Naive thymus-derived CD4-positive, alpha-beta T cell (primary cell): ENCODE measurements around the gene MRPL27. TPM values are rescaled to one million over a fixed set of nuclear protein-coding genes. Genes with fewer than 3 reads are reported as not detected.

Source experiments
- ATAC-seq: fragments of 150-1000 bp; cut with Tn5 transposase; 2 replicates; pipeline ENCODE4 v1.10.0; 2021; ENCODE audit warnings: mild to moderate bottlenecking, moderate library complexity
- CTCF ChIA-PET: fragments of 350-600 bp; sonication (Branson Sonifier 250); formaldehyde crosslinking; loops from one replicate; lab custom pipeline; 2021; ENCODE audit warnings: antibody characterized with exemption; lab: Charles Lee
- POLR2A ChIA-PET: fragments of 350-600 bp; sonication (Branson Sonifier 250); formaldehyde crosslinking; loops from one replicate; lab custom pipeline; 2021; ENCODE audit warnings: antibody characterized with exemption, inconsistent platforms; lab: Charles Lee
- DNase-seq, 9 donors: peaks; one replicate each; pipeline versions ENCODE4 v3.0.0 to v3.0.0-alpha.2; 2020 to 2022; ENCODE audit warnings: mixed read lengths in 1 of 9
- H3K27ac ChIP-seq: one replicate; pipeline ENCODE4 v1.7.0; 2013; ENCODE audit warnings: mild to moderate bottlenecking, low read depth, low read length, moderate library complexity
- H3K27me3 ChIP-seq, 2 donors: one replicate each; pipeline ENCODE4 v1.7.0; 2013; ENCODE audit warnings: low read length in 2 of 2, mild to moderate bottlenecking in 2 of 2, moderate library complexity in 2 of 2; ENCODE audit not compliant: control insufficient read depth in 2 of 2, insufficient read depth in 2 of 2
- H3K36me3 ChIP-seq, 3 experiments: 1 replicate in 2 of 3; 2 replicates in 1 of 3; pipeline ENCODE4 v1.7.0; 2013; ENCODE audit warnings: low read length in 3 of 3, mild to moderate bottlenecking in 3 of 3, moderate library complexity in 1 of 3; ENCODE audit not compliant: insufficient read depth in 3 of 3, control insufficient read depth in 2 of 3
- H3K4me1 ChIP-seq, 2 donors: one replicate each; pipeline ENCODE4 v1.7.0; 2013; ENCODE audit warnings: low read length in 2 of 2, mild to moderate bottlenecking in 2 of 2, moderate library complexity in 1 of 2; ENCODE audit not compliant: control insufficient read depth in 2 of 2, insufficient read depth in 2 of 2
- H3K4me3 ChIP-seq: 2 replicates; pipeline ENCODE4 v1.7.0; 2013; ENCODE audit warnings: mild to moderate bottlenecking, low read length
- H3K9me3 ChIP-seq, 3 experiments: 1 replicate in 2 of 3; 2 replicates in 1 of 3; pipeline ENCODE4 v1.7.0; 2013; ENCODE audit warnings: low read length in 3 of 3; ENCODE audit not compliant: control insufficient read depth in 2 of 3
- H3K27ac Mint-ChIP-seq, 9 donors: one replicate each; pipeline ENCODE4 v1.8.0; 2020 to 2022; ENCODE audit warnings: mixed read lengths in 9 of 9, mild to moderate bottlenecking in 8 of 9, moderate library complexity in 5 of 9, inconsistent platforms in 2 of 9
- H3K27me3 Mint-ChIP-seq, 5 donors: one replicate each; pipeline ENCODE4 v1.8.0; 2021 to 2022; ENCODE audit warnings: mixed read lengths in 5 of 5, mild to moderate bottlenecking in 1 of 5
- H3K36me3 Mint-ChIP-seq, 5 donors: one replicate each; pipeline ENCODE4 v1.8.0; 2020 to 2022; ENCODE audit warnings: mixed read lengths in 5 of 5, mild to moderate bottlenecking in 3 of 5, inconsistent platforms in 1 of 5
- H3K4me1 Mint-ChIP-seq, 7 donors: one replicate each; pipeline ENCODE4 v1.8.0; 2020 to 2022; ENCODE audit warnings: mixed read lengths in 7 of 7, mild to moderate bottlenecking in 3 of 7, inconsistent platforms in 1 of 7
- H3K4me3 Mint-ChIP-seq, 10 donors: one replicate each; pipeline ENCODE4 v1.8.0; 2020 to 2022; ENCODE audit warnings: mild to moderate bottlenecking in 10 of 10, mixed read lengths in 10 of 10, moderate library complexity in 6 of 10, inconsistent platforms in 2 of 10
- H3K9me3 Mint-ChIP-seq, 11 donors: one replicate each; pipeline ENCODE4 v1.8.0; 2020 to 2022; ENCODE audit warnings: mixed read lengths in 11 of 11, mild to moderate bottlenecking in 4 of 11, inconsistent platforms in 1 of 11, moderate library complexity in 1 of 11
- intact Hi-C, 2 donors: fragments of 100-400 bp; cut with micrococcal nuclease; formaldehyde crosslinking; loops; one replicate each; pipeline ENCODE4 v1.15.1; 2023
- polyA plus RNA-seq, 2 donors: library from polyadenylated mRNA; unstranded; fragments of 300-500 nt; fragmentation: Illumina TruSeq; gene quantifications; one replicate each; pipeline ENCODE4 v1.2.3, GENCODE V29; 2021
- total RNA-seq, 6 experiments: library from RNA in 5 of 6; stranded (reverse) in 5 of 6; gene quantifications; 1 replicate in 5 of 6; 2 replicates in 1 of 6; pipeline ENCODE4 v1.2.3 and lab custom pipeline; 2021 to 2026

The MRPL27 gene
- total and polyA plus RNA-seq, 7 experiments from 2014 or later, result 29.5 to 64.7 (median 34.4) TPM

DNA sequence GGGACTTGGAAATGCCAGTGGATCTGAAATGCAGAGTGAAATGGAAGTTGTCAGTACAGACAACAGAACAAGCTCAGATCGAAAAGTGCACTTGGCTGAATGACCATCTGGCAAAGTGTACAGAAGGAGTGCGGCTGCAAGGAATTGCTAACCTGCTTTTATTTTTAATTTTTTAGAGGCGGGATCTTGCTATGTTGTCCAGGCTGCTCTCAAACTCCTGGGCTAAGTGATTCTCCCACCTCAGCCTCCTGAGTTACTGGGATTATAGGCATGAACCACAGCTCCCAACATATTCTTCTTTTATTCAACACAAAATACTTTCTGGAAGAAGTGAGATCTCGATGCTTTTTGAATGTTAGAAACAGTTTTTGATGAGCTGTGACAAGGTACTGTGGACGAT, 20.7 kb upstream of the MRPL27 start:
- peaks cover 12 to 70% (median 16%) of the 10 kb centered on the region in 3 experiments for H3K36me3 ChIP-seq
- Mint-ChIP-seq H3K4me1 (peaks cover 21 to 47% (median 34%) of the 10 kb centered on the region in 7 donors), H3K36me3 (peaks cover 11 to 41% (median 19%) of the 10 kb centered on the region in 5 donors), H3K27ac (peak overlapping the region in 3 of 9 donors; percentile 6 to 56 (median 32)), H3K4me3 (peak overlapping the region in 1 of 10 donors; percentile 24), H3K9me3 (peaks cover 0 to 1% (median 0%) of the 10 kb centered on the region in 11 donors), H3K27me3 (no peaks in the 10 kb centered on the region)
- no peak for ATAC-seq
- H3K9me3 ChIP-seq, result no peaks in the 10 kb centered on the region
- CTCF ChIA-PET, result interaction anchor here (0.9 kb wide), 1 partner anchor 85 kb away, joined by 3 read pairs; no protein-coding TSS in a partner anchor
- no peak overlapping the region for H3K4me3 ChIP-seq
- H3K27me3 ChIP-seq, result no peaks in the 10 kb centered on the region
- intact Hi-C loops, result loop anchor here in 1 of 2 donors (10.0 kb wide), 1 partner anchor 311 kb away; the partner anchor contains the start of gene ANKRD40
- H3K27ac ChIP-seq, result no peak overlapping the region
- DNase-seq, result no peak
- POLR2A ChIA-PET, result no interaction called here
- H3K4me1 ChIP-seq, result peaks cover 15 to 18% of the 10 kb centered on the region in 2 donors

DNA sequence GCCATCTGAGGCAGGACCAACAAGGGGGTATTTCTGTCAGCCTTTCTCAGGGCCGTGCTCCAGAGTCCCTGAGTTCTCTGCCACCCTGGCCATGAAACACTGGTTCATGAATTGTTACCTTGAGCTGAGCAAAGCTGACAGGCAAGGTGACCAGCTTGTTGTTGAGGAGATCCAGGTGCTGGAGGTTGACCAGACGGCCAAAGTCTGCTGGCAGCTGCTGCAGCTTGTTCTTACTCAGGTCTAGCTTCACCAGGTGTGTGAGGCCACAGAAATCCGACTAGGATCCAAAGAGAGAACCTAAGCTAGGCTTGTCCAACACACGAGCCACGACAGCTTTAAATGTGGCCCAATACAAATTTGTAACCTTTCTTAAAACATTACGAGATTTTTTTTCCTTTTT, 19.6 kb upstream of the MRPL27 start:
- H3K36me3 Mint-ChIP-seq, result peaks cover 17 to 51% (median 25%) of the 10 kb centered on the region in 5 donors
- intact Hi-C loops, result loop anchor here in 1 of 2 donors (10.0 kb wide), 1 partner anchor 312 kb away; the partner anchor contains the start of gene ANKRD40
- no peak overlapping the region for H3K27ac ChIP-seq
- ATAC-seq (no peak), DNase-seq (no peak)
- peaks cover 12 to 81% (median 23%) of the 10 kb centered on the region in 3 experiments for H3K36me3 ChIP-seq
- H3K9me3 ChIP-seq, result no peaks in the 10 kb centered on the region
- no peaks in the 10 kb centered on the region for H3K9me3 Mint-ChIP-seq
- H3K4me3 Mint-ChIP-seq, result no peak overlapping the region
- POLR2A ChIA-PET, result interaction anchor here (1.1 kb wide), 1 partner anchor 19 kb away, joined by 3 read pairs; no protein-coding TSS in a partner anchor
- no peak overlapping the region for H3K4me3 ChIP-seq
- H3K27ac Mint-ChIP-seq, result no peak overlapping the region
- H3K4me1 Mint-ChIP-seq, result peaks cover 18 to 43% (median 32%) of the 10 kb centered on the region in 7 donors
- H3K4me1 ChIP-seq, result peaks cover 12 to 18% of the 10 kb centered on the region in 2 donors
- CTCF ChIA-PET, result interaction anchor here (1.5 kb wide), 1 partner anchor 30 kb away, joined by 6 read pairs; no protein-coding TSS in a partner anchor
- no peaks in the 10 kb centered on the region for H3K27me3 ChIP-seq
- no peaks in the 10 kb centered on the region for H3K27me3 Mint-ChIP-seq

- ATAC-seq (no peak), DNase-seq (no peak)
- Mint-ChIP-seq H3K4me1 (peaks cover 6 to 24% (median 11%) of the 10 kb centered on the region in 7 donors), H3K27ac (no peak overlapping the region), H3K4me3 (no peak overlapping the region), H3K9me3 (no peaks in the 10 kb centered on the region), H3K27me3 (no peaks in the 10 kb centered on the region), H3K36me3 (peaks cover 31 to 76% (median 36%) of the 10 kb centered on the region in 5 donors)
- Histone ChIP-seq H3K27me3 (no peaks in the 10 kb centered on the region), H3K36me3 (peaks cover 16 to 99% (median 42%) of the 10 kb centered on the region in 3 experiments), H3K9me3 (no peaks in the 10 kb centered on the region), H3K27ac (no peak overlapping the region), H3K4me1 (no peaks in the 10 kb centered on the region), H3K4me3 (no peak overlapping the region)
- intact Hi-C loops, result no loop called here
- CTCF ChIA-PET, result interaction anchor here (1.4 kb wide), 1 partner anchor 227 kb away, joined by 3 read pairs; no protein-coding TSS in a partner anchor
- POLR2A ChIA-PET, result interaction anchor here (0.5 to 1.0 kb wide), 2 partner anchors 13 to 585 kb away, joined by 3 to 4 read pairs; no protein-coding TSS in a partner anchor
Observed at GRCh38 chr17:50389534-50389933, 16.6 kb upstream of the MRPL27 start.

DNA sequence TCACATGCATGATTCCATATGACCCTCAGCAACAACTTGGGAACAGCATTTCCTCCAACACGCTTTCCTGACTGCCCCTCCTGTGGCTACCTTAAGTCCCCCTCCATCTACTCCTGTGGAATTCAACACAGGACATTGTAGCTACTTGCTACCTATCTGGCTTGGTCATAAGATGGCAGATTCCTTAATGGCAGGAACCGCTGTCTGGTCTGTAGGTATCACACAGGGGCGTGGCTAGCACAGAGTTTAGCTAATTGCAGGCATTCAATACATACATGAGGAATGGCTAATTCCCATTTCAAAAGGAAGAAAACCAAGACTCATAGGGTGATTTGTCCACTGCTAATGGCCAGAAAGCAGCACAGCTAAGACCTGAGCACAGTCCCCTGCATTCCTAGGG, 15.7 kb upstream of the MRPL27 start:
- H3K27ac Mint-ChIP-seq, result peak overlapping the region in 2 of 9 donors; percentile 20 to 49
- no peaks in the 10 kb centered on the region for H3K4me1 ChIP-seq
- no peaks in the 10 kb centered on the region for H3K27me3 ChIP-seq
- H3K27me3 Mint-ChIP-seq, result no peaks in the 10 kb centered on the region
- H3K4me1 Mint-ChIP-seq, result peaks cover 2 to 16% (median 5%) of the 10 kb centered on the region in 7 donors
- no peaks in the 10 kb centered on the region for H3K9me3 Mint-ChIP-seq
- H3K4me3 ChIP-seq, result no peak overlapping the region
- no peak for ATAC-seq
- CTCF ChIA-PET, result interaction anchor here (1.4 to 2.4 kb wide), 3 partner anchors 9 to 227 kb away, joined by 3 to 8 read pairs (median 3); partner anchors contain the start of gene LRRC59
- no peak overlapping the region for H3K27ac ChIP-seq
- POLR2A ChIA-PET, result interaction anchor here (0.5 to 1.0 kb wide), 2 partner anchors 12 to 585 kb away, joined by 3 to 4 read pairs; no protein-coding TSS in a partner anchor
- H3K36me3 ChIP-seq, result peaks cover 14 to 99% (median 47%) of the 10 kb centered on the region in 3 experiments
- H3K4me3 Mint-ChIP-seq, result no peak overlapping the region
- intact Hi-C loops, result no loop called here
- no peak for DNase-seq
- H3K9me3 ChIP-seq, result no peaks in the 10 kb centered on the region
- peaks cover 26 to 74% (median 31%) of the 10 kb centered on the region in 5 donors for H3K36me3 Mint-ChIP-seq

- Histone ChIP-seq H3K4me3 (no peak overlapping the region), H3K36me3 (peaks cover 13 to 99% (median 50%) of the 10 kb centered on the region in 3 experiments), H3K9me3 (no peaks in the 10 kb centered on the region), H3K27me3 (no peaks in the 10 kb centered on the region), H3K27ac (no peak overlapping the region), H3K4me1 (no peaks in the 10 kb centered on the region)
- intact Hi-C loops, result no loop called here
- ChIA-PET CTCF (interaction anchor here (1.0 kb wide), 1 partner anchor 12 kb away, joined by 6 read pairs; no protein-coding TSS in a partner anchor), POLR2A (interaction anchor here (1.2 to 2.3 kb wide), 3 partner anchors 10 to 24 kb away, joined by 3 to 7 read pairs (median 7); no protein-coding TSS in a partner anchor)
- Mint-ChIP-seq H3K4me3 (no peak overlapping the region), H3K9me3 (no peaks in the 10 kb centered on the region), H3K36me3 (peaks cover 20 to 67% (median 28%) of the 10 kb centered on the region in 5 donors), H3K4me1 (peaks cover 0 to 8% (median 0%) of the 10 kb centered on the region in 7 donors), H3K27ac (peak overlapping the region in 1 of 9 donors; percentile 41), H3K27me3 (no peaks in the 10 kb centered on the region)
- DNase-seq (no peak), ATAC-seq (no peak)
Observed at GRCh38 chr17:50386510-50386909, 13.5 kb upstream of the MRPL27 start.

DNA sequence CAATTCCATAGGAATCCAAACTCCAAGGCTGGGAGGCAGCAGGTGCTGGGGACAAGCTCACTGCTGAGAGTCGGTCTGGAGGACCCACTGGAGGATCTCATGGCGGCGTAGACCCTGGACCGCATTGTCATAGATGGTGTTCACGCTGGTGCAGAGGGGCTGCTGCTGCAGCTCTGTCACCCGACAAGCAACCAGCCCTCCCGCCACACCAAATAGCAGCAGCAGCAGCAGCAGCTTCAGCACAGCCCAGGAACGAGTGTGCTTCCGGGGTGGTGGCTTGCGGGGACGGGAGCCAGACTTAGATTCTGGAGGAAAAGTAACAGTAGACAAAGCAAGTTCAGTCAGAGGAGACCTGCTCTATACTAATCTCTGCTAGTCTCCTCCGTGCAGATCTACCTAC, 9.9 kb upstream of the MRPL27 start:
- Histone ChIP-seq H3K4me3 (no peak overlapping the region), H3K9me3 (no peaks in the 10 kb centered on the region), H3K27ac (no peak overlapping the region), H3K4me1 (no peaks in the 10 kb centered on the region), H3K36me3 (peaks cover 10 to 79% (median 40%) of the 10 kb centered on the region in 3 experiments), H3K27me3 (no peaks in the 10 kb centered on the region)
- ChIA-PET CTCF (no interaction called here), POLR2A (interaction anchor here (2.3 kb wide), 1 partner anchor 10 kb away, joined by 7 read pairs; the partner anchor contains the start of genes EME1 and MRPL27)
- Mint-ChIP-seq H3K27me3 (no peaks in the 10 kb centered on the region), H3K4me1 (peaks cover 0 to 8% (median 0%) of the 10 kb centered on the region in 7 donors), H3K4me3 (no peak overlapping the region), H3K9me3 (no peaks in the 10 kb centered on the region), H3K27ac (no peak overlapping the region), H3K36me3 (peaks cover 16 to 47% (median 24%) of the 10 kb centered on the region in 5 donors)
- ATAC-seq (no peak), DNase-seq (no peak)
- intact Hi-C loops, result no loop called here
